SK-N-MC (cell line): Measurements from ENCODE around the gene IL6ST.

Experiments used
- EZH2 ChIP-seq: fragments of 200-600 bp; sonication (generic); IDR thresholded peaks from one replicate; pipeline ENCODE4 v1.6.1; 2017; ENCODE audit warnings: antibody characterized with exemption
- FOXP2 ChIP-seq: optimal IDR thresholded peaks from 2 replicates; pipeline ENCODE3; 2011; ENCODE audit warnings: mild to moderate bottlenecking, moderate library complexity; ENCODE audit not compliant: insufficient read depth; ENCODE audit errors: extremely low read length, control extremely low read depth
- POLR2AphosphoS5 ChIP-seq: IDR thresholded peaks from 2 replicates; pipeline ENCODE4 v1.6.1; 2012; ENCODE audit warnings: mild to moderate bottlenecking, low read depth, low read length, borderline replicate concordance

DNA sequence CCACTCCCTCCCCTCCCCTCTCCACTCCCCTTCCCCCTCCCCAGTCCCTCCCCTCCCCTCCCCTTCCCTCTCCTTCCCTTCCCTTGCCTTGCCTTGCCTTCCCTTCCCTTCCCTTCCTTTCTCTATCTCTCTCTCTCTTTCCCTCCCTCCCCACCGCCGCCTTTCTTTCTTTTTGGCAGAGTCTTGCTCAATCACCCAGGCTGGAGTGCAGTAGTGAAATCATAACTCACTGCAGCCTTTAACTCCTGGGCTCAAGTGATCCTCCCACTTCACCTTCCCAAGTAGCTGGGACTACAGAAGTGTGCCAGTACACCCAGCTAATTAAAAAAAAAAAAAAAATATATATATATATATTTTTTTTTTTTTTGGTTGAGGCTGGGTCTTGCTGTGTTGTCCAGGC lies 98.1 kb downstream of the IL6ST start:
- TF ChIP-seq EZH2 (no peak), POLR2AphosphoS5 (no peak), FOXP2 (no peak)
